NT2/D1 (cell line): Measurements from ENCODE around the gene GPR65.

Experiments used
- SUZ12 ChIP-seq: IDR thresholded peaks from 2 replicates; pipeline ENCODE4 v1.6.1; 2011; ENCODE audit not compliant: insufficient read length, insufficient read depth; ENCODE audit errors: extremely low read depth
- YY1 ChIP-seq: IDR thresholded peaks from 2 replicates; pipeline ENCODE4 v1.6.1; 2011; ENCODE audit not compliant: insufficient read length, insufficient read depth
- ZNF274 ChIP-seq: IDR thresholded peaks from 2 replicates; pipeline ENCODE4 v1.6.1; 2011; ENCODE audit warnings: mild to moderate bottlenecking, low read depth, low read length

DNA sequence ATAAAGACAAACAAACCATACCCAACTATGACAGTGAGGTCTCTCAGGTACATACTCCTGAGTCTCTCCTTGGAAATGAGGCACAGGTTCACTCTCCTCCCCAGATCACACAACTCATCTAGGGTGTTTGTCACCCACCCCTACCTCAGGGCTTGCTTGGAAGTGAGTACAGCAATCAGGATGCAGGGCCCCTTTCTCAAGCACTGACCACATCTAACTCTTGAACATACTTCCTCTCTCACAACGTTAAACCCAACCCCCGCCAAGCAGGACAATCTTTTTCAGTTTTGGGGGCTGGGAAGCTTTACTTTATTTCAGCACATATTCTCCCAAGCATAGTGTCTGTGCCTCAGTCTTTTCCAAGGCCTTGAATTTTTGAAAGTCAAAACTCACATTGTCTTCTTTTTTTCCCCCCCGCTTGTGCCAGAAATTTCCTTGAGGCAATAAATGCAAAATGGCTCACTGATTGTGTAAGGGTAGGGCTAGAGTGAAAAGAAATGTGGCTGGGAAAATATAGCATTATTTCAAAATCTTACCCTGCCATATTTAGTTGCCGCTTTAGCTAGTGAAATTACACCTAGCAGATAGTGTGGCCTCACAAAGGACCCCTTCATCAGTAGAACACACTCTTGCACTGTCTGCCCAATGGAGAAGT lies 2.4 kb upstream of the GPR65 start:
- no peak for TF ChIP-seq YY1
- no peak for TF ChIP-seq SUZ12
- no peak for TF ChIP-seq ZNF274
